Endodermal cell (in vitro differentiated cells): ENCODE measurements around the gene ALDH4A1. TPM values are rescaled to one million over a fixed set of nuclear protein-coding genes. Genes with fewer than 3 reads are reported as not detected.

Experiments
- DNase-seq: peaks from one replicate; pipeline ENCODE4 v3.0.0-alpha.2; 2017
- H3K27ac ChIP-seq: 2 replicates; pipeline ENCODE4 v1.5.1; 2013; ENCODE audit warnings: mild to moderate bottlenecking, low read depth, low read length, moderate library complexity
- H3K27me3 ChIP-seq: 2 replicates; pipeline ENCODE4 v1.6.1; 2013; ENCODE audit warnings: mild to moderate bottlenecking, low read length, moderate library complexity; ENCODE audit not compliant: insufficient read depth, control insufficient read depth, poor library complexity, severe bottlenecking
- H3K36me3 ChIP-seq: 2 replicates; pipeline ENCODE4 v1.7.0; 2013; ENCODE audit warnings: mild to moderate bottlenecking, low read length, moderate library complexity; ENCODE audit not compliant: control insufficient read depth, insufficient read depth
- H3K4me1 ChIP-seq: one replicate; pipeline ENCODE4 v1.7.0; 2013; ENCODE audit warnings: low read length; ENCODE audit not compliant: control insufficient read depth, insufficient read depth
- H3K4me3 ChIP-seq: 2 replicates; pipeline ENCODE4 v1.5.1; 2013; ENCODE audit warnings: mild to moderate bottlenecking, low read length, moderate library complexity
- H3K9ac ChIP-seq: 2 replicates; pipeline ENCODE4 v1.6.1; 2013; ENCODE audit warnings: mild to moderate bottlenecking, low read length, moderate library complexity; ENCODE audit not compliant: poor library complexity, severe bottlenecking; ENCODE audit errors: extremely low read depth
- H3K9me3 ChIP-seq: 2 replicates; pipeline ENCODE4 v1.6.1; 2013; ENCODE audit warnings: mild to moderate bottlenecking, low read length, moderate library complexity; ENCODE audit not compliant: control insufficient read depth
- H3K27ac Mint-ChIP-seq: 2 replicates; pipeline ENCODE4 v1.8.0; 2020; ENCODE audit warnings: mixed read lengths
- H3K27me3 Mint-ChIP-seq: 2 replicates; pipeline ENCODE4 v1.8.0; 2021; ENCODE audit warnings: mild to moderate bottlenecking, mixed read lengths; ENCODE audit not compliant: insufficient read depth
- H3K36me3 Mint-ChIP-seq: 2 replicates; pipeline ENCODE4 v1.8.0; 2020; ENCODE audit warnings: low read depth, mixed read lengths
- H3K4me1 Mint-ChIP-seq: 2 replicates; pipeline ENCODE4 v1.8.0; 2020; ENCODE audit warnings: mixed read lengths
- H3K4me3 Mint-ChIP-seq: 2 replicates; pipeline ENCODE4 v1.8.0; 2020; ENCODE audit warnings: mild to moderate bottlenecking, moderate library complexity, mixed read lengths
- H3K9me3 Mint-ChIP-seq: 2 replicates; pipeline ENCODE4 v1.8.0; 2020; ENCODE audit warnings: mild to moderate bottlenecking, mixed read lengths
- WGBS, 2 experiments: methylation state at CpG; one replicate each; pipeline versions ENCODE4 v1.1.5 to v1.1.7; 2013; ENCODE audit warnings: missing lambda C conversion rate in 2 of 2, mixed read lengths in 1 of 2; ENCODE audit not compliant: insufficient coverage in 1 of 2, insufficient read length in 1 of 2; 5-methylcytosine and 5-hydroxymethylcytosine counted together
- total RNA-seq, 2 donors: library from RNA; stranded (reverse); fragmentation: NEBNext Ultra II Directional in 1 of 2; extraction: Animal tissue kit (Norgen Biotek cat#: 25700) in 1 of 2; gene quantifications; 2 replicates in 1 of 2; 3 replicates in 1 of 2; pipeline ENCODE4 v1.2.1, GENCODE V29; 2021
- TF ChIP-seq, protein P1 (sequence below): fragments of 200-600 bp; sonication (generic); conservative IDR thresholded peaks from 2 replicates; pipeline ENCODE4 v1.5.0; 2021; ENCODE audit warnings: antibody characterized with exemption, mild to moderate bottlenecking

ALDH4A1 gene
- total RNA-seq, 2 donors from 2014 or later: 7.6 to 18.7 TPM

DNA sequence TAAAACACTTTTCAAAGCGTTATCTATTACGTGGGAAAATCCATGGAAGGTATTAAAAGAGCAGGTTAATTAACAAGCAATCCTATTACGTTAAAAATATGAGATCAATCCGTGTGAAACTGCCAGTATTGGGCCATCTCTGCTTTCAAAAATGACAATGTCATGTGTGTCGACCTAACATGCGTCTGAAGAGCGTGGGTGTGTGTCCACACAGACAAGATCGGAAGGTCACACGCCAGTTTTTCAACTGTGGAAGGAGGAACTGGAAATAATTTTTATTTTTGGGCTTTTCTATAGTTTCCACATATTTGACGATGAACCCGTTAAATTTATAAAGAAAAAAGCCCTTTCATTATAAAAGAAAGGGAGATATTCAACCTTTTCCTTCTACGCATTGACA is 17.6 kb upstream of the ALDH4A1 start:
- Mint-ChIP-seq H3K27ac (no peak overlapping the region), H3K9me3 (no peaks in the 10 kb centered on the region), H3K4me1 (peaks cover 4% of the 10 kb centered on the region), H3K36me3 (peaks cover 2% of the 10 kb centered on the region), H3K27me3 (no peaks in the 10 kb centered on the region), H3K4me3 (no peak overlapping the region)
- Histone ChIP-seq H3K27ac (no peak overlapping the region), H3K27me3 (no peaks in the 10 kb centered on the region), H3K9ac (no peak overlapping the region), H3K4me3 (no peak overlapping the region), H3K9me3 (no peaks in the 10 kb centered on the region), H3K36me3 (peaks cover 4% of the 10 kb centered on the region), H3K4me1 (no peaks in the 10 kb centered on the region)
- TF ChIP-seq, protein P1, sequence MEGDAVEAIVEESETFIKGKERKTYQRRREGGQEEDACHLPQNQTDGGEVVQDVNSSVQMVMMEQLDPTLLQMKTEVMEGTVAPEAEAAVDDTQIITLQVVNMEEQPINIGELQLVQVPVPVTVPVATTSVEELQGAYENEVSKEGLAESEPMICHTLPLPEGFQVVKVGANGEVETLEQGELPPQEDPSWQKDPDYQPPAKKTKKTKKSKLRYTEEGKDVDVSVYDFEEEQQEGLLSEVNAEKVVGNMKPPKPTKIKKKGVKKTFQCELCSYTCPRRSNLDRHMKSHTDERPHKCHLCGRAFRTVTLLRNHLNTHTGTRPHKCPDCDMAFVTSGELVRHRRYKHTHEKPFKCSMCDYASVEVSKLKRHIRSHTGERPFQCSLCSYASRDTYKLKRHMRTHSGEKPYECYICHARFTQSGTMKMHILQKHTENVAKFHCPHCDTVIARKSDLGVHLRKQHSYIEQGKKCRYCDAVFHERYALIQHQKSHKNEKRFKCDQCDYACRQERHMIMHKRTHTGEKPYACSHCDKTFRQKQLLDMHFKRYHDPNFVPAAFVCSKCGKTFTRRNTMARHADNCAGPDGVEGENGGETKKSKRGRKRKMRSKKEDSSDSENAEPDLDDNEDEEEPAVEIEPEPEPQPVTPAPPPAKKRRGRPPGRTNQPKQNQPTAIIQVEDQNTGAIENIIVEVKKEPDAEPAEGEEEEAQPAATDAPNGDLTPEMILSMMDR: no peak
- 90 to 94% methylated on average over 12 of the region's 12 CpGs for WGBS, 2 experiments
- no peak for DNase-seq

DNA sequence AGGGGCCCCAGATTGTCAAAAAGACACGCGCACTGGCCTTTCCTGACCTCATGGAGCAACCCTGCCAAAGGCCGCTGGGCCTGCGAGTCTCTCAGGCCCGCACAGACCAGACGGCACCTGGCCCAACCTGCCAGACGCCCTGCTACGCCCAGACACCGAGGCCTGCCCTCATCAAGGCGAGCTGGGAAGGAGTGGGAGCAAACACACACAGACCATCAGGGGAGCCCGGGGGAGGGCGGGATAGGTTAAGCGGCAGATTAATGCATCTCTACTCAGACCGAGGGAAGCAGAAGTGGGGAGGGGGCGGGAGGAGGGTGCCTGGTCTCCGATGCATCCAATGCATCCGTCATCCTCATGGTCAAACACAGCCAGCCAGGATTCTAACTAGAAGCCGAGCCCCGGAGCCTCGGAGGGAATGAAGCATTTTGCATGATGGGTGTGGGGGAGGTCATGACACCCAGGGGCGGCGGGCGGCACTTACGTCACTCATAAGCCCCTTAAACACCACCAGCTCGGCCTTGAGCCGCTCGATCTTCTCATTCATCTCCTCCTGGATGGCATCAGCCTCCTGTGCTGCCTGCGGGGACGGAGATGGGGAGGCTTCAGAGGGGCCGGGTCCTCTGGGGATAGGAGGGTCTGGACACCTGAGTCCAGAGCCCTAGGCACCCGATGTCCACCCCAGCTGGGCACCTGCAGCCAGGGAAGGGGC is 17.0 kb upstream of the ALDH4A1 start:
- Histone ChIP-seq H3K4me1 (no peaks in the 10 kb centered on the region), H3K27me3 (no peaks in the 10 kb centered on the region), H3K27ac (peak overlapping the region; percentile 3), H3K9ac (no peak overlapping the region), H3K9me3 (no peaks in the 10 kb centered on the region), H3K36me3 (peaks cover 4% of the 10 kb centered on the region), H3K4me3 (no peak overlapping the region)
- Mint-ChIP-seq H3K27me3 (no peaks in the 10 kb centered on the region), H3K27ac (peak overlapping the region; percentile 37), H3K4me1 (peaks cover 4% of the 10 kb centered on the region), H3K9me3 (no peaks in the 10 kb centered on the region), H3K36me3 (peaks cover 2% of the 10 kb centered on the region), H3K4me3 (no peak overlapping the region)
- TF ChIP-seq, protein P1: no peak
- 89 to 91% methylated on average over 7 to 31 of the region's 31 CpGs for WGBS, 2 experiments
- no peak for DNase-seq

DNA sequence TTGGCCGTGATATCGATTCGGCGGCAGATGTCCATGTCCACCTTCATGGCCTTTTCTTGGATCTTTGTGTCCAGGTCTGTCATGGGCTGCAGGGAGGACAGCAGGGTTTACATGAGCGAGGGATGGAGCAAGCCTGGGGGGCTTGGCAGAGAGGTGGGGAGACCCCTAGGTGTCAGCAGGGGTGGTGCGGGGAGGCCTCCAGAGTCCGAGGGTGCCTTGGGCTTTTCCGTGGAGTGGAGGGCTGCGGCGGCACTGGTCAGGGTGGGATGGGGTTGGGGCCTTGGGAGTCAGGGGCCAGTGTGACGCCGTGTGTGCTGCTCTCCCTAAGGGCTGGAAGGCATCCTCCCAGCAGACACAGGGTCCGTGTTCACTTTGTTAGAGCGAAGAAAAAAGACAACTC is 16.1 kb upstream of the ALDH4A1 start:
- Mint-ChIP-seq H3K4me3 (no peak overlapping the region), H3K4me1 (peaks cover 8% of the 10 kb centered on the region), H3K36me3 (peaks cover 5% of the 10 kb centered on the region), H3K27me3 (no peaks in the 10 kb centered on the region), H3K9me3 (no peaks in the 10 kb centered on the region), H3K27ac (peak overlapping the region; percentile 69)
- peaks cover 4% of the 10 kb centered on the region for H3K36me3 ChIP-seq
- no peak overlapping the region for H3K4me3 ChIP-seq
- H3K4me1 ChIP-seq: no peaks in the 10 kb centered on the region
- H3K27me3 ChIP-seq: no peaks in the 10 kb centered on the region
- 95 to 96% methylated on average over 13 to 14 of the region's 14 CpGs for WGBS, 2 experiments
- no peak for DNase-seq
- TF ChIP-seq, protein P1: peak; percentile 16
- H3K9me3 ChIP-seq: no peaks in the 10 kb centered on the region
- no peak overlapping the region for H3K9ac ChIP-seq
- H3K27ac ChIP-seq: no peak overlapping the region
